CD4-positive, alpha-beta T cell treated with Interleukin-2 at 100 ng/mL for 4 hours (primary cell): Measurements from ENCODE around the gene NEDD4L.
"Not testable (repeated sequence)": the region's sequence is repeated elsewhere in the genome, so short reads cannot be mapped to it uniquely, and the experiment has no call there.

Experiments used
- DNase-seq: peaks from one replicate; pipeline ENCODE4 v3.0.0-alpha.2; 2020; ENCODE audit warnings: low spot score

Gene NEDD4L

DNA sequence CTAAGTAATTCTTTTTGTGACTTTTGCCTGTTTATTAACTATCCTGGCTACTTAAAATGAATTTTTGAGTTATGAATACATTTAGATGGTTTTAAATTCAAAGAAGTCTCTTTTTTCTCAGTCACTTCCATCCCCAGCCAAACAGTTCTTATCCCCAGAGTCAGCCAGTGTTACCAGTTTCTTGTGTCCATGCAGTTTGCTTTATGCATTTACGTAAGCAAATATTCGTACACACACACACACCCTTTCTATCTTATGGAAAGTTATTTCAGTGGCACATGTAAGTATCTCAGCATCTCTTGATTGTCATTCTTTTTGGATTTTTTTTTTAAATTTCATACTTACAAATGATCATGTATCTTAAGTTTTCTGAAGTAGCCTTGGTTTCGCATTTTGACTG lies 113.2 kb downstream of the NEDD4L start:
- no peak for DNase-seq

DNA sequence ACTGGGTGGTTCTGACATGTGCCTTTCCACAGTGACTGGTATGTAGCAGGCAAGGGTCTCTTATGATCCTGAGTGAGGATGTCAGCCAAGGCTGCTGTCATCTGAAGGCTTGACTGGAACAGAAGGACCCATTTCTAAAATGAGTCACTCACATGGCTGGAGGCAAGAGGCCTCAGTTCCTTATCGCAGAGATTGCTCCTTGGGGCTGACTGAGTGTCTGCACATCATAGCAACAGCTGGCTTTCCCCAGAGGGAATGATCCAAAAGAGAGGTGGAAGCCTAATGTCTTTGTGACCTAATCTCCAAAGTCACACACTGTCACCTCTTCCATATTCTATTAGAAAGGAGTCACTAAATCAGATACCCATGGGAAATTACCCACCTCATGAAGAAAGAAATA lies 114.0 kb downstream of the NEDD4L start:
- no peak for DNase-seq

DNA sequence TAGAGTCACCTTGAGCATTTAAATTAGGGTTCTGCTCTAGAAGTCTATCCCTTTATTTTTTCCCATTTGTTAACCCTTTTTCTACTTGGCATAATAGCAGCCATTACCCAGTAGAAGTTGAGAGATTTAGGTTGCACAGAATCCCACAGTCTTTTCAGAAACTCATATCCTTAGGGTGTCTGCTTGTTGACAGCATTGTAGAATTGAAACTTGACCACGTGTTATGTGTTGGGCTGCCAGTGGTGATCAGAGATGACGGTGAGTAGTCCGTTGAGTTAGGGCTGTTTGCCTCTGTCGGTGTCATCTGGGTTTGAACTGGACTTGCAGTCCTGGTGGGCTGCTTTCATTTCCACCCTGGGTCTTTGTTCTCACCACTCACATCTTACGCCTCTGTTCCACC lies 114.4 kb downstream of the NEDD4L start:
- no peak for DNase-seq

DNA sequence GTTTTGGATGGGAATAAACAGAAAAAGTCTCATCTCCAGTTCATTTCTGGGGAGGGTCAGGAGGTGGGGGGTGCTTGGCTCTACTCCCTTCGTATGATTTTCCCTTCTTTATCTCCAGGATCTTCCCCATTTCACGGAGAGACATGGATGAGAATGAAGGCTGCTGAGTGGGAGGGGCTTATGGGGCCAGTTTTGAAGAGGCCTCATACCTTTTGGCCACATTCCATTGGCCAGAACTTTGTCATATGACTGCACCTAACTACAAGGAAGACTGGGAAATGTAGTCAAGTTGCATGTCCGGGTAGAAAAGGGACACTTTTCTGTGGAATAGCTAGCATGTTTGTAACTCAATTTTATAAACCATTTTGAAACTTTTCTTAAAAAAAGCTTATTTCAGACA lies 117.6 kb downstream of the NEDD4L start:
- DNase-seq: no peak

DNA sequence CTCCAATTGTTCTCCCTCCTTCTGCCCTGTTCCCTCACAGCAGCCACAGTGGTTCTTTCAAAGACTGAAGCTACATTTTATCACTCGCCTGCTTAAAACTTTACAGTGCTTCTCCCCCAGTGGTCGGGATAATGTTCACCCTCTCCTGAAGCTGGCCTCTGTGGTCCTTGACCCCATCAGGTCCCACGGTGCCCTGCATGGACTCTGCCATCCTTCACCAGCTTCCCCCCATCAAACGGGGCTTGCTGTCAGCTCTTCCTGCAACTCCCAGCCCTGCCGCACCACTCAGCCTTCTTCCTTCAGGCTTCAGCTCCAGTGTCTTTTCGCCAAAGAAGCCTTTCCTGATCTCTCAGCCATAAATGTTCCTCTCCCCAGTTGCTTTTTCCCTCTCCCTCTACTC lies 118.1 kb downstream of the NEDD4L start:
- DNase-seq: no peak

DNA sequence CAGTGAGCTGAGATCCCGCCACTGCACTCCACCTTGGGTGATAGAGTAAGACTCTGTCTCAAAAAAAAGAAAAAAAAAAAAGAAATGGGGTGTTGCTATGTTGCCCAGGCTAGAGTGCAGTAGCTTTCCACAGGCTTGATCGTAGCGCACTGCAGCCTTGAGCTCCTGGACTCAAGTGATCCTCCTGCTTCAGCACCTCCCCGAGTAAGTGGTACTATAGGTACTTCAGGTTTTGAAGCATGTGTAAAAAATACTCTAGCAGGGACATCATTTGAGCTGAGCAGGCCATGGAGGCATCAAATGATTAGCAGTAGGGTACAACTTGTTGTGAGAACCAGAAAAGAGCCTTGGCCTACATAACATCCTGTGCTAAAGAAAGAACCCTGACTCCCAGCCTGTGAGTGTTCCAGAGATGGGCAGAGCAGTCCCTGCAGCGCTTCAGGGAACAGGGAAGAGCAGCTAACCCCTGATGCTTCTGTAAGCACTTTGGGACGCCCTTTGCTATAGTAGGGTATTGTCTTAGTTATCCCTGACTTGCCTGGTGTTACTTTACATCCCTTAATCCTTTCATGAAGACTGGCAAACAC lies 119.1 kb downstream of the NEDD4L start:
- no peak for DNase-seq

DNA sequence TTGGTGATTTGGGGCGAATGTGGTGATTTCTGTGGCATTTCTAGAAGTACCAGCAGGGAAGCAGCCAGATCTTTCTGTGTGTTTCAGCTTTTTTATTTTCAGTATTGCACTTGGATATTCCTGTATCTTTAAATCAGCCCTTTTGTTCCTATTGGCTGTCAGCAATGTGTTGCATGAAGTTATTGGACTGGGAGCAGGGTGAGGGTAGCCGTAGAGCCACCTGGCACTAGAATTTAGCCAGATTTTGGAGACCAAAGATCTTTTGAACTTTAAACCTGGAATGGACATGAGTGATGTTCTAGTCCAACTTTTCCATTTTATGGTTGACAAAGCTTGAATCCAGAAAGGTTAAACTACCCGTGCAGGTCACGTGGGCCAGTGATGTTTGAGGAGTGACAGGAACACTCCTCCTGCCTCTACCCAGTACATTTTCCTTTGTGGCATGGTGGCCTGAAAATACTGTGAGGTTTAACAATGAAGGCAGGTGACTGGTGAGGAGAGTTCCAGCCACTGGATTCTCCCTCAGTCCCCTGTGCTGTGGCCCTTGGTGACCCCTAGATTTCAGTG lies 122.3 kb downstream of the NEDD4L start:
- no peak for DNase-seq

DNA sequence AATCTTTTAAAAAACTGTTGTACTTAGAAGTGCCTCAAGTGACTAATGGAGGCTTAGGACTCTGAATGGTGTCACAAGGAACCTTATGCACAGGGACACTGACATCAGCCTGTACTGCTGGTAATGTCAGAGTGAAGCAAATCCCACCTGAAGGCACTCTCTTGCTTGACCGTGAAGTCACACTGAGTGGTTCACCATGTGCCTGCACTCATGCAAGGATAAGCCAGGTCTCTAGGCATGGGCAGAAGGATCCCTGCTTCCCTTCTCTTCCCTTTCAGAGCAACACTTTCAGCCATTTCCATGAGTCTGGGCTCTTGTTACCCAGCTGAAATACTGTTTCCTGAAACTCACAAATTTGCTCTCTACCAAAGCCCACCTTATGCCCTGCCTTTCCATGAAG lies 123.0 kb downstream of the NEDD4L start:
- DNase-seq: no peak

DNA sequence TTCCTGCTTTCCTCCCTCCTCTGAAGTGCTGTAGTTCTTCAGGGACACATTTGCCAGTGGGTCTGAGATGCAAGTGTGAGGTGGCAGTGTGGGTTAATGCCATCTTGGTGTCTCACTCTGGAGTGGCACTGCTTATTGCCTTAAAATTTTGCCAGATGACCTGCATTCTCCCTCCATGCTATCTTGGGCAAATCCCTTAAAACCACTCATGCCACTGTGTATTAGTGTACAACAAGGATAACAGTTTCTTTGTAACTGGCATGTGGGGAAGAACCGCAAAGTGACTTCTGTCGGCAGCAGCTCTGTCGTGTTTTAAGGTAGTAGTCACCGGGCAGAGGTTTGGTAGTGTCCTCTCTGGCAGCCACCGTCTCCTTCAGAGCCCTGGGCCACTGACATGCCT lies 124.2 kb downstream of the NEDD4L start:
- DNase-seq: no peak

DNA sequence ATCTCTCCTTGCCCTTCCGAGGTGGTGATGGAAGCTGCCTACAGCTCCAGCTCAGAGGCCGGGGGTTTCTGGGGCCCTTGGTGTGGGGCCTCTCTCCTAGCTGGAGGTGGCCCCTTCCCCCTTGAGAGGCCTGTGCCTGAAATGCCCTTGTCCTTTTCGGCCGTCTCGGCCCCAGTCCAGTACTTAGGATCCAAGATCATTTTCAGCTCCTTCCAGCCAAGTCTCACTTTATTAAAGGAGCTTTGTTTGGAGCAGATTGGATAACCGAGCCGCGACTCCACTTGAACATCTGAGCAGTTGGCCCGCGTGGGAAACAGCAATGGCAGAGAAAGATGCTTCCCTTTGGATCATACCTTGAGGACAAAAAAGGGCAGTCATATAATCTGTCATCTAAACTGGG lies 125.0 kb downstream of the NEDD4L start:
- DNase-seq: no peak

DNA sequence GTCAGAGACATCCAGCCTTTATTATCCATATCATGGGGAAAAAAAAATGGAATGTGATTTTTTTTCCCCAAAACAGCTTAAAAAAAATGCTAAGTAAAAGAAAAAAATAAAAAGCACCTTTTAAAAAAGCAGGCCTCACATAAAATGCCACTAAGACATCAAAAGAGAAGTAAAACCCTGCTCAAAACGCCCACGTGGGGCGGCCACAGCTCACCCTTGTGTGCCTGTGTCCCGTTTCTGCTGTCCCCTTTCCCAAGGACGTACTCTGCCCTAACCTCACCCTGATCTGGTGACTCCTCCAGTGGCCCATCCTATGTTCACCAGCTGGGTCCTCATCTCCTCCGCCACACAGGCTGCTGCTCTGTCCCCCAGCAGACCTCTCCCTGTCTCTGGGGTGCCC lies 125.4 kb downstream of the NEDD4L start:
- no peak for DNase-seq

DNA sequence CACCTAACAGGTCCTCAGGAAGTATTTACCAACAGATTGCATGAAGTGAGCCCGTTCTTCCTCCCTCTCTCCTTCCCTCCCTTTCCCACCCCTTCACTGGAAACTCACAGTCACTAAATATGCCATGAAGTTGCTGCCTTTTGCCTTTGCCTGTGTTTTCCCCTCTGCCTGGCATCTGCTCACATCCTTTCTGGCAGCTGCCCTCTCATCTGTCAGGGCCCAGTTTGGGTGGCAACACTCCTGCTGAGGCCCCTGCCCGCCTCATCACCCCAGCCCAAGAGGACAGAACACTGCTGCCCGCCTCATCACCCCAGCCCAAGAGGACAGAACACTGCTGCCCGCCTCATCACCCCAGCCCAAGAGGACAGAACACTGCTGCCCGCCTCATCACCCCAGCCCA lies 126.0 kb downstream of the NEDD4L start:
- DNase-seq: not testable (repeated sequence)

DNA sequence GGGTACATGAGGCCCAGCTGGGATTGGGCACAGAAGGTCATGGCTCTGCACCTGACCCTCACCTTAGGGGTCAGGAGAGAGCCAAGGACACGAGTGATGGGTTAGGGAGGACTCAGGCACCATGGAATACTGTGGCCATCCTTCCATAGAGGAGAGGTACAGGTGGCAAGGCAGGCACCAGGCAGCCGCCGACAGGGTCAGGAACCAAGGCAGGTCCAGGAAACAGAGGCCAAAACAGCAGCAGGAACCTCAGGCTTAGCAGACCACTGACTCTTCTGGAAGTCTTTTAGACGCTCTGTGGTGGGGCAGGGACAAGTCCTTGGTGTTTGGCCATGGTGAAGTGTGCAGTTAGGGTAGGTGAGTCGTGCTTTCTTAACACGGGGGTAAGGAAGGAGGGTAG lies 128.0 kb downstream of the NEDD4L start:
- DNase-seq: no peak

DNA sequence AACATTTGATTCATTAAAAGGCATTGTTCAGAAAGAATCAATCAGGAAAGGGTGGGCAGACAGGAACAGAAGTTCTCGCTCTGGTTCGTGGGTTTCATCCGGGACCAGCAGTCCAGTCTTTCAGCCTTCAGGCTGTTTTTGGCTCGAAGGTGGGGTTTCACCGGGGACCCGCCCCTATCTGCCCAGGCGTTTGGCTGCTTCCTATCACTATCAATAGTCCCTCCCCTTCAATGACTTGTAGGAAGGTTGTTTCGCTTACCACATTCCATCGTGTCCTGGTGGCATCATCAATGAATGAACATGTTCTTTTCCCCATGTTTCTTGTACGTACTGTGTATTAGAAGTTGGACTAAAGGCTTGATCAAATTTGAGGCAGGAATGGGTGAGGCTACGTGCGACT lies 130.3 kb downstream of the NEDD4L start:
- DNase-seq: no peak

DNA sequence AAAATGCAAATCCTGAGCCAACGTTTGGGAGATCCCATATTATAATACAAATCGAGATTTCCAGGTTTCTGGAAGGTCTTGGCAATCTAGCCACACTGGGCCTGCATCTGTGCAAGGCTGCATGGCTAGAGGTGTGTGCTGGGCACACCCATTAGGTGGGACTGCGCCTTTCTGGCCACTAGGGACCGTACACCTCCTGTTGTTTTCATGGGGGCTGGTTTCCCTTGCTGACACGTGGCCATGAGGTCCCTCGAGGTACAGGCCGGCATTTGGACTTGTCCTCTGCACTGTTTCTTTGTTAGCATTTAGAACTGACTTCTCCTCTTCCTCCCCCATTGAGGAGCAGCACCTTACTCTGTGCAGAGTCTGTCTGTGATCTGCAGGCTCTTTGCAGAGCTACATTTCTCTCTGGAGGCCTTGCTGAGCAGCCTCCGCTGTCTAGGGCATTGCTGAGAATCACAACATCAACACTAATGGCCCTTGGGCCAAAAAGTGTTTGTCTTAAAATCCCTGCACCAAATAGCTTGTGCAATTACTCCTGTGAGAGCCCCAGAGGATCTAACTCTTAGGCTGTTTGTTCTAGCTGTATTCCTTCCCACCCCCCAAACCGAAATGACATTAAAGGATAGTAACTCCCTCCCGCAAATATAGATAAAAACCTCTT lies 131.2 kb downstream of the NEDD4L start:
- no peak for DNase-seq

DNA sequence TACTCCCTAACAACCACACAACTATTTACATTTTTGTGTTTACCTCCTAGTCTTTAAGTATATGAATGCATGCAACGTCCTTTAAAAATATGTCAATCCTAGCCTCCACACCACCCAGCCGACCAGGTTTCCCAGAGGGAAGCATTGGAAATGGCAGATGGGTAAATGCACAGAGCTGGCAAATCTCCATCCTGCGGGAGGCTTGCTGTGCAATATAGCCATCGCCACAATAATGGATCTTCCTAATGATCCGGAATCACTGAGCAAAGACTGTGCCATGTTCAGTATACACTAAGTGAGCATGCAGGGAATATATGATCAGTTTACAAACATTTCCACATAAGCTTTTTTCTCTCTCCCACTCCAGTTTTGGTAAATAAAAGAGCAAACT lies 131.8 kb downstream of the NEDD4L start:
- no peak for DNase-seq

DNA sequence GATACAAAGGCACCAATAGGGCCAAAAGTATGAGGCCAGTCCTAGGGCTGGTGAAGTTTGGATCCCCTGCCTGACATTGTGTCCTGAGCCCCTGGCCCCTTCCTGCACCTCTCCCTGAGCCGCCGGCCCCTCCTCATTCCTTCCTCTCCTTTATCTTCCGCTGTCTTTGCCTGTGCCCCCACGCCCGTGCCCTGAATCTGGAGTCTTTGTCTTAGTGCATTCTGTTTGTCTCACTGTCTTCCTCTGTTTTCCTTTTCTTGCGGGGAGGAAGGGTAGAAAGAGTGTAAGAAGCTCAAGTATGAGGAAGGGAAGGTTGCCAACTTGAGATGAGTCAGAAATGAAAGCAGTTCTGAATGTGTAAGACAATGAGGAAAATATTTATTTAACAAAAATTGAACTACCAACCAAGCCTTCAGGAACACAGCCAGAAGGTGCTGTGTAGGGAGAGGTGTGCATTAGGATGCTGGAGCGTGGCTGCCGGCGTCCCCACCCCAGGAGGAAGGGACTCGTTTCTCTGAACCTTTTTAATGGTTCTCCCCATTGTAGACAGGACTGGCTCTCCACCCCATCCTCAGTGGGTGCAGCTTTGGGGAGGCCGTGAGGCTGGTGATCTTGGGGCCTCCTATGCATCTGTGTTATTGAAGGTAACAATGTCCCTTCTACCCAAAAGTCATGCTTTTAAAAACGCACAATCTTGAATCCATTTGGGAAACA lies 133.1 kb downstream of the NEDD4L start:
- DNase-seq: no peak

DNA sequence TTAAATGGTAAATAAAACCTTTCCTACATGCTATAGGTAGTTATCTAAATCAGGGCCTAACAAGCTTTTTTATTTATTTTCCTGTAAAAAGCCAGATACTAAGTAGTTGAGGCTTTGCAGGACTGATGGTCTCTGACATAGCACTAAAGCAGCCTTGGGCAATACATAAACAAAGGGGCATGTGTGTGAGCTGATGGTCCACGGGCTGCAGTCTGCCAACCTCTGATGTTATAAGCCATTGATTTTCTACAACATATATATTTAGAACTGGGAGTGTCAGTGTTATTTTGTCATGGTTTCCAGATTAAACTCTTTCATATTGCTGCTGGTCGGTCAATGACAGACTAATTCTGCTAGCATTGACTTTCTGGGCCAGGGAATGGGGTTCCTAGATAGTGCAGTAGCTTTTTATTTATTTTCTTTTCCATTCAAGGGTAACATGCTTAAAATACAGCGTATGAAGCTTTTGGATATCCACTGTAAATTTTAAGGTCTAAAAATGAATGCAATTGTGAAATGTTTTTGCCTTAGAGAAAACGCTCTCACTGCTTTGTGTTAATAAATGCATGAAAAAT lies 134.0 kb downstream of the NEDD4L start:
- no peak for DNase-seq

DNA sequence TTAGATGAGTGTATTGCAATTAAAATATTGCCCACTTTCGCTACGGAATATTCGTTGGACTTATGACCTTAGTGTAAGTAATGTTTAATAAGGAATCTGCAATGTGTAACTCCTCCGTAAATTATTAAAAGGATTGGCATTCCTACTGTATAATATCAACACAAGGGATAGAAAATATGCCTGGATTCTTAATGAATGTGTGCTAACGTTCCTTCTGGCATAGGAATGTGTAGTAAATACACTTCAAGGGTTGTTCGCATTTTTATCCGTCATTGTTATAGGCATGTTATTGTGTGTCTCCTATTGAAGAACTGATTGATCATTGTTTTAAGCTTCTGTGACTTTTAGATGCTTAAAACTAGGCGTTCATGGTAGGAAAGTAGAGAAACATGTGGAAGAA lies 134.5 kb downstream of the NEDD4L start:
- DNase-seq: no peak

DNA sequence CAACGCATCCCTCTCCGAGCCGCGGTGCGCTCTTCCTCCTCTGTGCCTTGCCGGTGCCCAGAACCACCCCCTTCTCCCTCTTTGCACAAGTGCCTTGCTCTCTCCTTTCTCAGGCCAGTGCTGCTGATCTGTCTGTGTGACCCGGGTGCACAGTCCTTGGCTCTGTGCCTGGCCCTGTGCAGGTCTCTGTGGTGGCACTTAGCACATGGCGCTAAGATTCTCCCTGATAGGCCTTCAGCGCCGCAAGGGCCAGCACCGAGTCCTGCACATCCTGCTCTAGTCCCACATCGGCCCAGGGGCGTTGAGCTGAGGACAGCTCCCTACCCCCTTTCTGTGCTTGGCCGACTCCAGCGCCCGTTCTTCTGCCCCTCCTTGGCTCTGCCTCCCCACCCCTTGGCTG lies 136.1 kb downstream of the NEDD4L start:
- no peak for DNase-seq

DNA sequence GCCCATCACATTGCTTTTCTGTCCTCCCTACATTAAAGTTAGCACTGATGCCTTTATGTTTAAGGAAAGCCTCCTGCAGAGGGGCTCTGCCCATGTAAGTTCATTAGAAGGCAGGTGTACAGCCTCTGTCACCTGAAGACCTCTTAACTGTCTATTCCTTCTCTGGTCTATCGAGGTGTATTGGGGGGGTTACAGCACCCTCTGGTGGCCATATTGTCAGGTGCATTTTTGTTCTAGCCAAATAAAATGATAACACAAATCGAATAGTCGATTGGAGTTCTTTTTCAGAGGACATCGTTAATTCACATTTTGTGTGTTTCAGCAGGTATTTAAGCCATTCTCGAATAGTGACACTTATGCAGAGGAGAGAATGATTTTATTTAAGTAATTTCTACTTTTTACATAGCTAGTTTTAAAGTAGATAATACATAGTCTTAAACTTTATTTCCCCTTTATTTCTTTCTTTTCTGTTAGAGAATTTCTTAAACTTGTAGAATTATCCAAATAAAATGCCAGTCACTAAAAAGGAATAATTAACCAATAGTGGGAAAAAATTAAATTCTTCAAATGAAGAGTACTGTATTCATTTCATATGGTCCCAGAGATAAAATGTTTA lies 136.8 kb downstream of the NEDD4L start:
- peak; percentile 71 for DNase-seq

DNA sequence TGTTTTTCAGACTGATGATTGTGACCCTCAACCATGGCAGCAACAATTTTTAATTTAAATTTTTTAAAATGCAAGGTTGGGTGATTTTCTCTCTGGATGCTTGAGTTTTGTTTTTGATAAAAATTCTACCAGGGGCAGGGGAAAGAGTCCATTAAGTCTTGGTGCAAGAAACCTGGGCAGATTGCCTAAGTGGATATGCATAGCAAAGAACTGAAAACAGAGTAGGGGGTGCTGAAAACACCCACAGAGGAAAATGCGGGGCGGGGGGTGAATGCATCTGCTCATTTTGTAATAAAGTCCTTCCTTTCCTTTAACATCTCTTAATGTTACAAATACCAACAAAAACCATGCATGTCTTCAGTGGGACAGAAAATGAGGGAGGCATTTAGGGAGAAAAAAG lies 138.0 kb downstream of the NEDD4L start:
- no peak for DNase-seq

DNA sequence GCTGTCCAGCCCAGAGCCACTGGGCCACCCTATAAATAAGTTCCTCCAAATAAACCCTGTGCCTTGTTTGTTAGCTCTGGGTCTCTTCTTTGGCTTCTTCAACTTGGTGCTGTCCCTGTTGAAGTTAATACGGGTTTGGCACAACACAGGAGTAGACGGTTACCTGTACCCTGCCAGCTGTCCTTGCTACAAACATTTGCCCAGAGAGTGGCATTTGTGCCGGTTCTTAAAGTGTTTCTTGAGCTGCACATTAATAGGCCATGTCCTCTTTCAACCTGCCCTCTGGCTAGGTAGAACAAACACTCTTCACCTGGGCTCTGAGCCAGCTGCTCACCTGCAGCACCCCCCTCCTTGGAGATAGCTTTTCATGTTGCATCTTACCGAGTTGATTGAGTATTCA lies 139.2 kb downstream of the NEDD4L start:
- DNase-seq: no peak
